Neuronal stem cell (in vitro differentiated cells): ENCODE results near the gene SPRR2B.

Experiments
- DNase-seq: peaks from one replicate; pipeline ENCODE4 v3.0.0-alpha.2; 2013; ENCODE audit warnings: low spot score
- H2AFZ ChIP-seq: one replicate; pipeline ENCODE4 v1.6.1; 2013; ENCODE audit warnings: mild to moderate bottlenecking, low read length, inconsistent platforms
- H2AK5ac ChIP-seq: 2 replicates; pipeline ENCODE4 v1.6.1; 2013; ENCODE audit warnings: low read depth, mild to moderate bottlenecking, inconsistent platforms, low read length, moderate library complexity, mixed read lengths
- H2BK120ac ChIP-seq: 2 replicates; pipeline ENCODE4 v1.6.1; 2013; ENCODE audit warnings: low read depth, mild to moderate bottlenecking, inconsistent platforms, low read length, moderate library complexity, mixed read lengths
- H2BK12ac ChIP-seq: one replicate; pipeline ENCODE4 v1.6.1; 2013; ENCODE audit warnings: low read length, inconsistent platforms
- H2BK15ac ChIP-seq: 2 replicates; pipeline ENCODE4 v1.6.1; 2013; ENCODE audit warnings: mild to moderate bottlenecking, low read length, inconsistent platforms, mixed read lengths
- H2BK5ac ChIP-seq: one replicate; pipeline ENCODE4 v1.6.1; 2013; ENCODE audit warnings: inconsistent platforms, mild to moderate bottlenecking, low read length, moderate library complexity
- H3K14ac ChIP-seq: one replicate; pipeline ENCODE4 v1.6.1; 2013; ENCODE audit warnings: low read length, inconsistent platforms
- H3K18ac ChIP-seq: 2 replicates; pipeline ENCODE4 v1.6.1; 2013; ENCODE audit warnings: low read length, inconsistent platforms
- H3K23ac ChIP-seq: 2 replicates; pipeline ENCODE4 v1.6.1; 2013; ENCODE audit warnings: low read depth, mild to moderate bottlenecking, mixed read lengths, low read length, inconsistent platforms; ENCODE audit not compliant: poor library complexity
- H3K27ac ChIP-seq: replicated peaks from 3 replicates; pipeline ENCODE4 v1.5.1; 2013; ENCODE audit warnings: low read length, inconsistent platforms
- H3K27me3 ChIP-seq, 3 experiments: 2 replicates each; pipeline ENCODE4 v1.6.1; 2013; ENCODE audit warnings: low read length in 3 of 3, mild to moderate bottlenecking in 2 of 3, inconsistent platforms in 1 of 3, low read depth in 1 of 3, mixed read lengths in 1 of 3, moderate library complexity in 1 of 3; ENCODE audit not compliant: control insufficient read depth in 3 of 3, insufficient read depth in 3 of 3
- H3K36me3 ChIP-seq, 2 donors: replicated peaks in 1 of 2; 2 replicates each; pipeline ENCODE4 v1.6.1; 2013; ENCODE audit warnings: low read length in 2 of 2; ENCODE audit not compliant: control insufficient read depth in 2 of 2, insufficient read depth in 2 of 2
- H3K4ac ChIP-seq: 2 replicates; pipeline ENCODE4 v1.6.1; 2013; ENCODE audit warnings: inconsistent platforms, mild to moderate bottlenecking, low read length, moderate library complexity
- H3K4me1 ChIP-seq, 2 donors: 1 replicate in 1 of 2; 2 replicates in 1 of 2; pipeline ENCODE4 v1.6.1; 2013; ENCODE audit warnings: low read length in 2 of 2, low read depth in 1 of 2; ENCODE audit not compliant: control insufficient read depth in 2 of 2, insufficient read depth in 1 of 2
- H3K4me2 ChIP-seq: one replicate; pipeline ENCODE4 v1.6.1; 2013; ENCODE audit warnings: mild to moderate bottlenecking, low read length, inconsistent platforms; ENCODE audit not compliant: insufficient read depth, poor library complexity, severe bottlenecking
- H3K4me3 ChIP-seq, 2 donors: 2 replicates each; pipeline ENCODE4 v1.5.1; 2013; ENCODE audit warnings: low read length in 2 of 2, mild to moderate bottlenecking in 2 of 2, inconsistent platforms in 1 of 2, moderate library complexity in 1 of 2
- H3K79me1 ChIP-seq: one replicate; pipeline ENCODE4 v1.6.1; 2013; ENCODE audit warnings: low read depth, mild to moderate bottlenecking, inconsistent platforms, low read length, moderate library complexity
- H3K9ac ChIP-seq: one replicate; pipeline ENCODE4 v1.6.1; 2013; ENCODE audit warnings: mild to moderate bottlenecking, low read depth, low read length, inconsistent platforms; ENCODE audit not compliant: poor library complexity
- H3K9me3 ChIP-seq, 2 donors: replicated peaks in 1 of 2; 2 replicates each; pipeline versions ENCODE3 to v1.6.1; 2013; ENCODE audit warnings: low read length in 2 of 2, mild to moderate bottlenecking in 2 of 2, inconsistent platforms in 1 of 2, low read depth in 1 of 2, mixed read lengths in 1 of 2, moderate library complexity in 1 of 2; ENCODE audit not compliant: control insufficient read depth in 2 of 2, insufficient read depth in 1 of 2
- H4K8ac ChIP-seq: one replicate; pipeline ENCODE4 v1.6.1; 2013; ENCODE audit warnings: low read depth, mild to moderate bottlenecking, inconsistent platforms, low read length, moderate library complexity
- H4K91ac ChIP-seq: one replicate; pipeline ENCODE4 v1.6.1; 2013; ENCODE audit warnings: low read length, low read depth, mild to moderate bottlenecking, inconsistent platforms; ENCODE audit not compliant: poor library complexity
- WGBS, 2 donors: extraction: QIAGEN DNeasy Blood & Tissue Kit; methylation state at CpG; one replicate each; pipeline ENCODE4 v1.1.7; 2013; ENCODE audit warnings: missing lambda C conversion rate in 2 of 2, mixed read lengths in 1 of 2; ENCODE audit not compliant: insufficient read length in 2 of 2, insufficient replicate concordance in 1 of 2; ENCODE audit errors: extremely low coverage in 2 of 2; 5-methylcytosine and 5-hydroxymethylcytosine counted together

The SPRR2B gene

GRCh38 chr1:153072806-153073726, 1.7 kb upstream of the SPRR2B start:
- Histone ChIP-seq H2BK15ac (no peak overlapping the region), H2AFZ (no peak overlapping the region), H4K91ac (no peak overlapping the region), H2BK120ac (no peak overlapping the region), H3K4me1 (no peaks in the 10 kb centered on the region), H4K8ac (no peak overlapping the region), H3K4me3 (no peak overlapping the region), H3K27ac (no peak overlapping the region), H2BK5ac (no peak overlapping the region), H2AK5ac (no peak overlapping the region), H3K9me3 (no peaks in the 10 kb centered on the region), H3K4ac (no peak overlapping the region), H3K36me3 (no peaks in the 10 kb centered on the region), H3K79me1 (no peaks in the 10 kb centered on the region), H3K4me2 (no peak overlapping the region), H3K27me3 (no peaks in the 10 kb centered on the region), H2BK12ac (no peak overlapping the region), H3K18ac (no peak overlapping the region), H3K23ac (no peak overlapping the region), H3K9ac (no peak overlapping the region), H3K14ac (no peak overlapping the region)
- DNase-seq = no peak
- no CpG with 5 or more reads among the region's 5 CpGs for whole genome bisulfite sequencing, 2 donors

GRCh38 chr1:153070243-153070642, 1.2 kb downstream of the SPRR2B start:
- Histone ChIP-seq H2BK15ac (no peak overlapping the region), H3K9ac (no peak overlapping the region), H2AK5ac (no peak overlapping the region), H3K18ac (no peak overlapping the region), H3K23ac (no peak overlapping the region), H3K4me1 (no peaks in the 10 kb centered on the region), H3K4ac (no peak overlapping the region), H3K4me2 (no peak overlapping the region), H3K4me3 (no peak overlapping the region), H3K27me3 (no peaks in the 10 kb centered on the region), H2AFZ (no peak overlapping the region), H3K14ac (no peak overlapping the region), H2BK5ac (no peak overlapping the region), H3K36me3 (no peaks in the 10 kb centered on the region), H4K91ac (no peak overlapping the region), H3K79me1 (no peaks in the 10 kb centered on the region), H3K9me3 (no peaks in the 10 kb centered on the region), H2BK12ac (no peak overlapping the region), H4K8ac (no peak overlapping the region), H3K27ac (no peak overlapping the region), H2BK120ac (no peak overlapping the region)
- no CpG with 5 or more reads among the region's 2 CpGs for WGBS, 2 donors
- no peak for DNase-seq

DNA sequence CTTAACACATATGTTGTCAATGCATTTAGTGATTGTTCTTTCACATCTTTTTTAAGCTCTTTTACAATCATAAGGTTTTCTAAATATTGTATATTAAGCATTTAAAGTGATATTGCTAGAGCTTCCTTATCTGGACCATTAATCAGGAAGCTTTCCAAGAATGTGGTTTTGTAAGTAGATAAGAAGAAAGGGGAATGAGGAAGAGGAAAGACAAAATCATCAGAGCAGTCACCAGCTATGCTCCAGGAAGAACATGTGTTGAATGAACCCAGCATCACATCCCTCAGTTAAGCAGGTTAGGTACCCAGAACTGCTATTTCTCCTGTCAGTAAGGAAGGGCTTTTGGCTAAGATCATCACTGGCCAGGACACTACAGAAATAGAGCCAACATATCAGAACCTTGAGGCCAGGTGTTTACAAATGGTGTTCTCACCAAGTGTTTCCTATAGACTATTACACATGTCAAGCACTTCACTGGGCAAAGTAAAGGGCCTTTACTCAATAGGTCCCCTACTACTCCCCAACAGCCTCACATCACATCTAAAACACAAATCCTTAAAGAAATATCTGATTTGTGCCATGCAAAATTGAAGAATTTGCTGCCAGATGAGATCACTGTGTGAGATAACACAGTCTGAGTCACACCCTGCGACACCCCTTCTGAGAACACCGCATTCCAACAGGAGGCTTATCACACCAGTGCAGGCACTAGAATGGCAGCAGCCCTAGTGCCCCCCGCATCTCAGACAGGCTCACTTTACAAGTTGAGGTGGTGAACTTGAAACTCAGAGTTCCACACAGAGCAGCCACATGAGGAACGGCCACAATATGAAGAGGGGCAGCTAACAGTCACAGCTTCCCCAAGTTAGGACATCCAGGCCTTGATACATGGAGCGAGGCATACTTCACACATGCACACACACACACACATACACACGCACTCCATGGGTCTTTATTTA, 12.3 kb downstream of the SPRR2B start:
- Histone ChIP-seq H3K4me3 (no peak overlapping the region), H3K9ac (peak overlapping the region; percentile 44), H3K18ac (no peak overlapping the region), H2BK12ac (no peak overlapping the region), H3K27me3 (peaks cover 0 to 3% (median 0%) of the 10 kb centered on the region in 3 experiments), H3K27ac (no peak overlapping the region), H3K4me1 (no peaks in the 10 kb centered on the region), H2BK15ac (no peak overlapping the region), H3K36me3 (no peaks in the 10 kb centered on the region), H2AK5ac (no peak overlapping the region), H3K14ac (no peak overlapping the region), H4K91ac (no peak overlapping the region), H2BK120ac (no peak overlapping the region), H3K4me2 (no peak overlapping the region), H3K23ac (no peak overlapping the region), H2BK5ac (no peak overlapping the region), H3K4ac (no peak overlapping the region), H3K9me3 (no peaks in the 10 kb centered on the region), H4K8ac (no peak overlapping the region), H3K79me1 (no peaks in the 10 kb centered on the region), H2AFZ (no peak overlapping the region)
- WGBS, 2 donors = no CpG with 5 or more reads among the region's 6 CpGs
- DNase-seq = no peak

GRCh38 chr1:153058154-153058553, 13.3 kb downstream of the SPRR2B start:
- Histone ChIP-seq H2BK15ac (no peak overlapping the region), H3K27me3 (peaks cover 0 to 3% (median 0%) of the 10 kb centered on the region in 3 experiments), H2BK12ac (no peak overlapping the region), H3K4me1 (no peaks in the 10 kb centered on the region), H3K9ac (no peak overlapping the region), H3K27ac (no peak overlapping the region), H3K14ac (no peak overlapping the region), H2BK120ac (no peak overlapping the region), H3K23ac (no peak overlapping the region), H2AFZ (no peak overlapping the region), H3K36me3 (no peaks in the 10 kb centered on the region), H2BK5ac (no peak overlapping the region), H3K4me2 (no peak overlapping the region), H3K18ac (no peak overlapping the region), H4K91ac (no peak overlapping the region), H2AK5ac (no peak overlapping the region), H3K4ac (no peak overlapping the region), H3K79me1 (no peaks in the 10 kb centered on the region), H4K8ac (no peak overlapping the region), H3K4me3 (no peak overlapping the region), H3K9me3 (no peaks in the 10 kb centered on the region)
- no peak for DNase-seq
- no CpG with 5 or more reads among the region's 2 CpGs for WGBS, 2 donors
